OCI-LY3 (cell line): ENCODE results near the gene SDK1.

Experiments used
- H2AFZ ChIP-seq: fragments of 200-600, 300-600 bp; shearing (Covaris generic); 2 replicates; pipeline ENCODE4 v1.6.0; 2014; ENCODE audit warnings: antibody characterized with exemption, low read depth, low read length
- H3K27ac ChIP-seq: fragments of 200-600, 300-600 bp; sonication (generic); 2 replicates; pipeline ENCODE4 v1.5.1; 2014; ENCODE audit warnings: mild to moderate bottlenecking, low read length, moderate library complexity, mixed read lengths
- H3K27me3 ChIP-seq: fragments of 200-600, 300-600 bp; sonication (generic); 2 replicates; pipeline ENCODE4 v1.6.1; 2014; ENCODE audit warnings: low read depth, low read length, mixed read lengths
- H3K36me3 ChIP-seq: fragments of 200-600, 300-600 bp; sonication (generic); replicated peaks from 2 replicates; pipeline ENCODE3; 2014; ENCODE audit warnings: low read depth, low read length, mixed read lengths
- H3K4me1 ChIP-seq: fragments of 300-600, 200-600 bp; sonication (generic); 2 replicates; pipeline ENCODE4 v1.6.1; 2014; ENCODE audit warnings: low read length, mixed read lengths
- H3K4me2 ChIP-seq: fragments of 200-600, 300-600 bp; sonication (generic); 2 replicates; pipeline ENCODE4 v1.6.1; 2014; ENCODE audit warnings: low read length, mixed read lengths
- H3K4me3 ChIP-seq: fragments of 300-600, 200-600 bp; sonication (generic); 2 replicates; pipeline ENCODE4 v1.5.1; 2014; ENCODE audit warnings: antibody characterized with exemption, mild to moderate bottlenecking, low read length, moderate library complexity
- H3K79me2 ChIP-seq: fragments of 300-600, 200-600 bp; shearing (Covaris generic); 2 replicates; pipeline ENCODE4 v1.6.1; 2014; ENCODE audit warnings: mild to moderate bottlenecking, low read length, mixed read lengths
- H3K9ac ChIP-seq: fragments of 300-600, 200-600 bp; shearing (Covaris generic); 2 replicates; pipeline ENCODE4 v1.6.0; 2014; ENCODE audit warnings: mild to moderate bottlenecking, low read length, moderate library complexity
- H3K9me3 ChIP-seq: fragments of 200-600, 300-600 bp; shearing (Covaris generic); 2 replicates; pipeline ENCODE4 v1.6.1; 2014; ENCODE audit warnings: low read length, mixed read lengths; ENCODE audit not compliant: insufficient read depth
- H4K20me1 ChIP-seq: fragments of 200-600, 300-600 bp; sonication (generic); 2 replicates; pipeline ENCODE4 v1.6.1; 2016; ENCODE audit warnings: low read length, mixed read lengths; ENCODE audit not compliant: insufficient read depth
- CTCF ChIP-seq: fragments of 200-600, 300-600 bp; sonication (generic); IDR thresholded peaks from 2 replicates; pipeline ENCODE4 v1.5.1; 2014; ENCODE audit warnings: antibody characterized with exemption, low read length, low read depth
- EZH2phosphoT487 ChIP-seq: fragments of 200-600 bp; shearing (Covaris generic); IDR thresholded peaks from 2 replicates; pipeline ENCODE4 v1.6.1; 2018; ENCODE audit warnings: antibody characterized with exemption, mixed run types, low read depth

SDK1 gene

GRCh38 chr7:3439333-3440030, 138.4 kb downstream of the SDK1 start:
- Histone ChIP-seq H3K79me2 (no peaks in the 10 kb centered on the region), H3K27ac (no peak overlapping the region), H2AFZ (no peak overlapping the region), H3K4me3 (no peak overlapping the region), H3K9me3 (no peaks in the 10 kb centered on the region), H3K36me3 (no peaks in the 10 kb centered on the region), H3K4me2 (no peak overlapping the region), H3K4me1 (no peaks in the 10 kb centered on the region), H3K27me3 (no peaks in the 10 kb centered on the region), H3K9ac (no peak overlapping the region), H4K20me1 (no peaks in the 10 kb centered on the region)
- TF ChIP-seq CTCF (no peak), EZH2phosphoT487 (no peak)

GRCh38 chr7:3440509-3440908, 139.5 kb downstream of the SDK1 start:
- TF ChIP-seq EZH2phosphoT487 = no peak
- Histone ChIP-seq H4K20me1 (no peaks in the 10 kb centered on the region), H3K4me3 (no peak overlapping the region), H3K9me3 (no peaks in the 10 kb centered on the region), H3K4me1 (no peaks in the 10 kb centered on the region), H3K27me3 (no peaks in the 10 kb centered on the region), H3K9ac (no peak overlapping the region), H3K4me2 (no peak overlapping the region), H3K36me3 (no peaks in the 10 kb centered on the region), H3K79me2 (no peaks in the 10 kb centered on the region), H2AFZ (no peak overlapping the region), H3K27ac (no peak overlapping the region)

- H3K9me3 ChIP-seq = no peaks in the 10 kb centered on the region
- H3K4me1 ChIP-seq = no peaks in the 10 kb centered on the region
- H2AFZ ChIP-seq = no peak overlapping the region
- H3K27me3 ChIP-seq = no peaks in the 10 kb centered on the region
- H4K20me1 ChIP-seq = no peaks in the 10 kb centered on the region
- H3K4me3 ChIP-seq = no peak overlapping the region
- H3K4me2 ChIP-seq = no peak overlapping the region
- no peak overlapping the region for H3K27ac ChIP-seq
- H3K36me3 ChIP-seq = no peaks in the 10 kb centered on the region
- H3K79me2 ChIP-seq = no peaks in the 10 kb centered on the region
- H3K9ac ChIP-seq = no peak overlapping the region
- TF ChIP-seq EZH2phosphoT487 = no peak
- no peak for TF ChIP-seq CTCF
Measured at GRCh38 chr7:3443716-3444115, 142.7 kb downstream of the SDK1 start.

GRCh38 chr7:3446786-3447185, 145.7 kb downstream of the SDK1 start:
- no peaks in the 10 kb centered on the region for H4K20me1 ChIP-seq
- no peak overlapping the region for H2AFZ ChIP-seq
- H3K27ac ChIP-seq = no peak overlapping the region
- H3K79me2 ChIP-seq = no peaks in the 10 kb centered on the region
- no peak overlapping the region for H3K4me2 ChIP-seq
- H3K4me3 ChIP-seq = no peak overlapping the region
- H3K9ac ChIP-seq = no peak overlapping the region
- H3K27me3 ChIP-seq = no peaks in the 10 kb centered on the region
- TF ChIP-seq EZH2phosphoT487 (no peak), CTCF (no peak)
- no peaks in the 10 kb centered on the region for H3K9me3 ChIP-seq
- no peaks in the 10 kb centered on the region for H3K4me1 ChIP-seq
- no peaks in the 10 kb centered on the region for H3K36me3 ChIP-seq
